A673 (cell line): ENCODE data around the gene DLG2.

ENCODE experiments used
- CTCF ChIP-seq: fragments of 300-800, 200-600 bp; sonication (generic); conservative IDR thresholded peaks from 2 replicates; pipeline ENCODE4 v1.5.1; 2017; ENCODE audit warnings: low read depth, mild to moderate bottlenecking, antibody characterized with exemption, low read length, moderate library complexity, mixed read lengths
- EZH2 ChIP-seq: fragments of 200-600 bp; sonication (generic); IDR thresholded peaks from 2 replicates; pipeline ENCODE4 v1.6.1; 2017; ENCODE audit warnings: borderline replicate concordance, low read depth, mild to moderate bottlenecking, mixed read lengths, antibody characterized with exemption, low read length; ENCODE audit not compliant: poor library complexity, severe bottlenecking

- TF ChIP-seq CTCF (no peak), EZH2 (no peak)
These were observed 951.6 kb downstream of the DLG2 start for GRCh38 chr11:84675396-84676025.
